Upper lobe of right lung (tissue), 1 donor: ENCODE results near the gene ODF4. TPM values are rescaled to one million over a fixed set of nuclear protein-coding genes. Genes with fewer than 3 reads are reported as not detected.

ENCODE experiments used
- ATAC-seq: fragments of 200-7000 bp; cut with Tn5 transposase; one replicate; pipeline ENCODE4 v1.9.1; 2020; ENCODE audit warnings: mild to moderate bottlenecking, moderate library complexity
- DNase-seq: peaks from one replicate; pipeline ENCODE4 v3.0.0-alpha.2; 2020
- H3K27ac ChIP-seq: fragments of 200-600 bp; one replicate; pipeline ENCODE4 v1.8.0; 2022
- H3K27me3 ChIP-seq: fragments of 200-600 bp; one replicate; pipeline ENCODE4 v1.8.0; 2022; ENCODE audit warnings: mild to moderate bottlenecking
- H3K36me3 ChIP-seq: fragments of 200-600 bp; one replicate; pipeline ENCODE4 v1.8.0; 2022
- H3K4me1 ChIP-seq: fragments of 200-600 bp; one replicate; pipeline ENCODE4 v1.8.0; 2022
- H3K4me3 ChIP-seq: fragments of 200-600 bp; one replicate; pipeline ENCODE4 v1.8.0; 2022; ENCODE audit warnings: mild to moderate bottlenecking
- H3K9me3 ChIP-seq: fragments of 200-600 bp; one replicate; pipeline ENCODE4 v1.8.0; 2022
- intact Hi-C: fragments of 100-400 bp; cut with DNase I; formaldehyde crosslinking; loops from one replicate; pipeline ENCODE4 v1.11.0; 2022
- total RNA-seq: library from RNA; stranded (reverse); fragmentation: NEBNext Ultra II Directional; extraction: Animal tissue kit (Norgen Biotek cat#: 25700); gene quantifications from one replicate; pipeline ENCODE4 v1.2.1, GENCODE V29; 2021
- TF ChIP-seq, protein P1 (sequence below): fragments of 200-600 bp; IDR thresholded peaks from one replicate; pipeline ENCODE4 v1.8.0; 2022; ENCODE audit warnings: antibody characterized with exemption
- donor health status: DM: no; HTN: yes; CAD: no; lungs with severe emphysema.

ODF4 gene
- total RNA-seq, 1 donor from 2014 or later: not detected

DNA sequence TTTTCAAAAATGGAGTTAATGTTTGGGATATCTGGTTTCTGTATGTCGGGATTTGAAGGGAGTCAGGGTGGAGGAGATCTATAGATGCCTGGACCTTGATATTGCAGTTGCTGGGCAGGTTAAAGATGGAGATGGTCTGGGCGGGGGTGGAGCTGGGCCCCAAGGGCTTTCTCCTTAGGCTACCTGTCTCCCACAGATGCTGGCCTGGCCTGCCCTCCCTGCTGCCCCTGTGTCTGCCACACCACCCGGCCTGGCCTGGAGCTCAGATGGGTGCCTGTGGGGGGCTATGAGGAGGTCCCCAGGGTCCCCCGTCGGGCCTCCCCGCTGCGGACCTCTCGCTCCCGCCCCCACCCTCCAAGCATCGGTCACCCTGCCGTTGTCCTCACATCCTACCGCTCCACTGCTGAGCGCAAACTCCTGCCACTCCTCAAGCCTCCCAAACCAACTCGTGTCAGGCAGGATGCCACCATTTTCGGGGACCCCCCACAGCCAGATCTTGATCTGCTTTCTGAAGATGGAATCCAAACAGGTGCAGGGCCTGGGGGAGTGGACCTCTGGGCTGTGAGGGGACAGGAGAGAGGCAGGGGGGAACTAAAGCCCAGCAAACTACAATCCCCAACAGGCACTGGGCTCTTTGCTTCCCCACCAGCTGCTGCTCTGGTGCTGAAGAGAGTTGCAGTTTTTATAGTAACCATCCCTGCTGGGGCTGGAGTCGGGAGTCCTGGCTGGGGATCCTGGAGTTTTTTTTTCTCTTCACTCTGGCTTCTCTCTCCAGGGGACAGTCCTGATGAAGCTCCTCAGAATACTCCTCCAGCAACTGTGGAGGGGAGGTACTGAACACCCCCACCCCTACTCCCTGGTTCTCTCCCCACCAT, 26.7 kb upstream of the ODF4 start:
- intact Hi-C loops: no loop called here
- ATAC-seq (no peak), DNase-seq (no peak)
- Histone ChIP-seq H3K27ac (no peak overlapping the region), H3K4me3 (peak overlapping the region; percentile 42), H3K9me3 (no peaks in the 10 kb centered on the region), H3K27me3 (peaks cover 42% of the 10 kb centered on the region), H3K4me1 (no peaks in the 10 kb centered on the region), H3K36me3 (no peaks in the 10 kb centered on the region)
- TF ChIP-seq, protein P1, sequence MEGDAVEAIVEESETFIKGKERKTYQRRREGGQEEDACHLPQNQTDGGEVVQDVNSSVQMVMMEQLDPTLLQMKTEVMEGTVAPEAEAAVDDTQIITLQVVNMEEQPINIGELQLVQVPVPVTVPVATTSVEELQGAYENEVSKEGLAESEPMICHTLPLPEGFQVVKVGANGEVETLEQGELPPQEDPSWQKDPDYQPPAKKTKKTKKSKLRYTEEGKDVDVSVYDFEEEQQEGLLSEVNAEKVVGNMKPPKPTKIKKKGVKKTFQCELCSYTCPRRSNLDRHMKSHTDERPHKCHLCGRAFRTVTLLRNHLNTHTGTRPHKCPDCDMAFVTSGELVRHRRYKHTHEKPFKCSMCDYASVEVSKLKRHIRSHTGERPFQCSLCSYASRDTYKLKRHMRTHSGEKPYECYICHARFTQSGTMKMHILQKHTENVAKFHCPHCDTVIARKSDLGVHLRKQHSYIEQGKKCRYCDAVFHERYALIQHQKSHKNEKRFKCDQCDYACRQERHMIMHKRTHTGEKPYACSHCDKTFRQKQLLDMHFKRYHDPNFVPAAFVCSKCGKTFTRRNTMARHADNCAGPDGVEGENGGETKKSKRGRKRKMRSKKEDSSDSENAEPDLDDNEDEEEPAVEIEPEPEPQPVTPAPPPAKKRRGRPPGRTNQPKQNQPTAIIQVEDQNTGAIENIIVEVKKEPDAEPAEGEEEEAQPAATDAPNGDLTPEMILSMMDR: no peak

DNA sequence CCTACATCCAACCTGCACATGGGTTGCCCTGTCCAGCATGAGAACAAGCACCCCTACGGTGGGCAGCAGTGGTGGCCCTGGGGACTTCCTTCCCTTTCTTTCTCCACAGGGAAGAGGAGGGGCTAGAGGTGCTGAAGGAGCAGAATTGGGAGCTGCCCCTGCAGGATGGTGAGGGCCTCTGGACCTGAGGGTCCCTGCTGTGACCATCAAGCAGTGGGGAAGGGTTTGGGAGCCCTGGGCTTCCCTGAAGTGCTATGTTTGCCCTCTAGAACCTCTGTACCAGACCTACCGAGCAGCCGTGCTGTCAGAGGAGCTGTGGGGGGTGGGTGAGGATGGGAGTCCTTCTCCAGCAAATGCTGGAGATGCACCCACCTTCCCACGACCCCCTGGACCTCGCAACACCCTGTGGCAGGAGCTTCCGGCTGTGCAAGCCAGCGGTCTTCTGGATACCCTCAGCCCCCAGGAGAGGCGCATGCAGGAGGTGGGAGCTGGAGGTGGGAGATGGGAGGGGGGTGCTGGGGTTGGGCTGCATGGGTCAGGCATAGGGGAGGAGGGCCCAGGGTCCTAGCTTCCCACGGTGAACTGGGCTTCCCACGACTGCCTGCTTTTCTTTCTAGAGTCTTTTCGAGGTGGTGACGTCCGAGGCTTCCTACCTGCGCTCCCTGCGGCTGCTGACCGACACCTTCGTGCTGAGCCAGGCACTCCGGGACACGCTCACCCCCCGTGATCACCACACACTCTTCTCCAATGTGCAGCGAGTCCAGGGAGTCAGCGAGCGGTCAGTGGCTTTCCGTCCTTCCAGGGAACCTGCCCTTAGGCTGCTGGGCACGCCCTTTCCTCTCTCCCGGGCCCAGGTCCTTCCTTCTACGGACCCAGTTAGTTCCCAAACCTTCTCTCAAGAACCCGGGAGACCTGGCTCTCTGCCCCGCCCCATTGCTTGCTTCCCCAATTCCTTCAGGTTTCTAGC, 24.6 kb upstream of the ODF4 start:
- Histone ChIP-seq H3K4me1 (no peaks in the 10 kb centered on the region), H3K4me3 (no peak overlapping the region), H3K27ac (no peak overlapping the region), H3K36me3 (no peaks in the 10 kb centered on the region), H3K27me3 (peaks cover 42% of the 10 kb centered on the region), H3K9me3 (no peaks in the 10 kb centered on the region)
- TF ChIP-seq, protein P1: no peak
- peak; percentile 39 for ATAC-seq
- intact Hi-C loops: no loop called here
- no peak for DNase-seq

- TF ChIP-seq, protein P1: no peak
- H3K36me3 ChIP-seq: no peaks in the 10 kb centered on the region
- DNase-seq (no peak), ATAC-seq (no peak)
- H3K9me3 ChIP-seq: no peaks in the 10 kb centered on the region
- no peak overlapping the region for H3K4me3 ChIP-seq
- no peaks in the 10 kb centered on the region for H3K4me1 ChIP-seq
- intact Hi-C loops: no loop called here
- no peak overlapping the region for H3K27ac ChIP-seq
- H3K27me3 ChIP-seq: peaks cover 42% of the 10 kb centered on the region
These were observed 23.8 kb upstream of the ODF4 start for GRCh38 chr17:8315764-8316217.

- ATAC-seq: no peak
- Histone ChIP-seq H3K4me1 (no peaks in the 10 kb centered on the region), H3K9me3 (no peaks in the 10 kb centered on the region), H3K4me3 (no peak overlapping the region), H3K27ac (no peak overlapping the region), H3K27me3 (peaks cover 31% of the 10 kb centered on the region), H3K36me3 (no peaks in the 10 kb centered on the region)
- TF ChIP-seq, protein P1: no peak
- intact Hi-C loops: no loop called here
- DNase-seq: no peak
These were observed 21.4 kb upstream of the ODF4 start for GRCh38 chr17:8318010-8318935.

GRCh38 chr17:8320262-8320661, 19.4 kb upstream of the ODF4 start:
- intact Hi-C loops: no loop called here
- no peaks in the 10 kb centered on the region for H3K9me3 ChIP-seq
- H3K4me1 ChIP-seq: no peaks in the 10 kb centered on the region
- H3K36me3 ChIP-seq: no peaks in the 10 kb centered on the region
- TF ChIP-seq, protein P1: no peak
- DNase-seq (no peak), ATAC-seq (no peak)
- no peak overlapping the region for H3K27ac ChIP-seq
- H3K4me3 ChIP-seq: no peak overlapping the region
- peaks cover 11% of the 10 kb centered on the region for H3K27me3 ChIP-seq
